Stimulated activated CD4-positive, alpha-beta T cell treated with anti-CD3 and anti-CD28 coated beads, Interleukin-4, amount 100 ng/mL, for 48 hours (primary cell): ENCODE results near the gene IRF1.
"Not testable (repeated sequence)": the region's sequence is repeated elsewhere in the genome, so short reads cannot be mapped to it uniquely, and the experiment has no call there.

Experiments
- DNase-seq, 2 donors: peaks; one replicate each; pipeline ENCODE4 v3.0.0-alpha.2; 2020; ENCODE audit warnings: low read depth in 2 of 2

Gene IRF1, protein sequence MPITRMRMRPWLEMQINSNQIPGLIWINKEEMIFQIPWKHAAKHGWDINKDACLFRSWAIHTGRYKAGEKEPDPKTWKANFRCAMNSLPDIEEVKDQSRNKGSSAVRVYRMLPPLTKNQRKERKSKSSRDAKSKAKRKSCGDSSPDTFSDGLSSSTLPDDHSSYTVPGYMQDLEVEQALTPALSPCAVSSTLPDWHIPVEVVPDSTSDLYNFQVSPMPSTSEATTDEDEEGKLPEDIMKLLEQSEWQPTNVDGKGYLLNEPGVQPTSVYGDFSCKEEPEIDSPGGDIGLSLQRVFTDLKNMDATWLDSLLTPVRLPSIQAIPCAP

GRCh38 chr5:132490484-132491367 is at the start of gene IRF1:
TSS of gene IRF1 (minus strand) at chr5:132490773. CDS start at chr5:132489478, 1,295 bp downstream.
- peak; percentile 97 for DNase-seq

- DNase-seq, result no peak
These were observed 49.6 kb upstream of the IRF1 start for GRCh38 chr5:132540149-132540548.

DNA sequence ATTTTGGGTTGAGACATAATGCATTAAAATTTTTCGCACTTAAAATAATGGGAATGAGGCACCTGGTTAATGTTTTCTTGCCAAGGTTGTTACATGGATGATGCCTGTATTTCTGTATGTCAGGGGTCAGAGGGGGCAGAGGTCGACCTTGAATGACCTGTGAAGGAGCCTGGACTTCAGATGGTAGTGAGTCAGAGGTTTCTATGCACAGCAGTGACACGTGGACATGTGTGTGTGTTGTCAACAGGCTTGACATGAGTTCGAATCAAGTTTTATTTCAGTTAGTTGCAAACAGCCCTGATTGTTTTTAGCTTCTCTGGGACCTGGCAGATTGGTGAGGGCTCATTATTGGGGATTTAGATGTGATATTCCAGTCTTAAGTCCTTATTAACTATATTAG is 49.1 kb upstream of the IRF1 start:
- DNase-seq, result no peak

DNA sequence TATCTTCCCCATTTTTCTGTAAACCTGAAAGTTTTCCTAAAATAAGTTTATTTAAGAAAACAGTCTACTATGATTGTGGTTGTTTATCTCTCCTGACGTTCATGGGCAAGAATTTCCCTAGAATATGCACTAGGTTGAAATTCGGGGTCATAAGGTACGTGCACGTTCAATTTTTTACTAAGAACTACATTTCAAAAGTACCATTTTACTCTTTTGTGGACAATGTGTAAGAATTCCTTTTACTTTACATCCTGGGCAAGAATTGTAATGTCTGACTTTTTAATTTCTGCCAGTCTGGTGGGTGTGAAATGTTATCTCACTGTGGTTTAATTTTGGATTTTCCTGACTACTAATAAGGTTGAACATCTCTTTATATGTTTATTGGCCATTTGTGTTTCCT is 40.4 kb upstream of the IRF1 start:
- DNase-seq, result no peak

- DNase-seq, result no peak
These were observed 38.5 kb upstream of the IRF1 start for GRCh38 chr5:132528866-132529634.

DNA sequence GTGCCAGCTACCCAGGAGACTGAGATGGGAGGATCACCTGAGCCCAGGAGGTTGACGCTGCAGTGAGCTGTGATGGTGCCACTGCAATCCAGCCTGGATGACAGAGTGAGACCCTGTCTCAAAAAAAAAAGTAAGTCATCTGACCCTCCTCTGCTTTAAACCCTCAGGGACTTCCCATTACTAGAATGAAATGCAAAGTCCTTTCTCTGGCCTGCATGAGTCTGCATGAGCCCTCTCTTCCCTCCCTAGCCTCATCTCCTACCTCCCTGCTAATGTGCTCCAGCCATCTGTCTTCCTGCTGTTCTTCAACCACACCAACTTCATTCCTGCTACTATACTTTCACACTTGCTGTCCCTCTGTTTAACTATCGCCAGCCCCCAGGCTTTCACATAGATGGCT is 37.4 kb upstream of the IRF1 start:
- no peak for DNase-seq

- no peak for DNase-seq
These were observed 36.5 kb upstream of the IRF1 start for GRCh38 chr5:132526974-132527564.

- no peak for DNase-seq
These were observed 35.9 kb upstream of the IRF1 start for GRCh38 chr5:132526290-132526973.

DNA sequence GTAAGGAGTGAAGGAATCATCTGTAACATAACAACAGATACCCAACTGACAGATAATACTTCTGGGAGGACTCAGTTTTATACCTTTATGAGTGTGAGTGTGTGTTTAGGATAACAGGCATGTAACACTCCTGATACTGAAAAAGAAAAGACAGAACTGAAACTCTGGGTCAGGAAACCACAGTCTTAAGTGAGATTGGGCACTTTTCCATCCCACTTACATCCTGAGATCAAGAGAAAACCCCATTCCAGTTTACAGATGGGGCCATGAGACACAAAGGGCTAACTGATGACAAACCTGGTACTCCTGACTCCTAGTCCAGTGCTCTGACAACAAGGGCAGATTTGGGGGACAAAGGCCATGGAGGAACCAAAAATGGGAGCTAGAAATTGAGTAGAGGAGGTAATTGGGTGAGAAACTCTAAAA is 34.7 kb upstream of the IRF1 start:
- no peak for DNase-seq

GRCh38 chr5:132524877-132525276 is 34.3 kb upstream of the IRF1 start:
- not testable (repeated sequence) for DNase-seq

GRCh38 chr5:132522067-132522466 is 31.5 kb upstream of the IRF1 start:
- DNase-seq, result not testable (repeated sequence)

DNA sequence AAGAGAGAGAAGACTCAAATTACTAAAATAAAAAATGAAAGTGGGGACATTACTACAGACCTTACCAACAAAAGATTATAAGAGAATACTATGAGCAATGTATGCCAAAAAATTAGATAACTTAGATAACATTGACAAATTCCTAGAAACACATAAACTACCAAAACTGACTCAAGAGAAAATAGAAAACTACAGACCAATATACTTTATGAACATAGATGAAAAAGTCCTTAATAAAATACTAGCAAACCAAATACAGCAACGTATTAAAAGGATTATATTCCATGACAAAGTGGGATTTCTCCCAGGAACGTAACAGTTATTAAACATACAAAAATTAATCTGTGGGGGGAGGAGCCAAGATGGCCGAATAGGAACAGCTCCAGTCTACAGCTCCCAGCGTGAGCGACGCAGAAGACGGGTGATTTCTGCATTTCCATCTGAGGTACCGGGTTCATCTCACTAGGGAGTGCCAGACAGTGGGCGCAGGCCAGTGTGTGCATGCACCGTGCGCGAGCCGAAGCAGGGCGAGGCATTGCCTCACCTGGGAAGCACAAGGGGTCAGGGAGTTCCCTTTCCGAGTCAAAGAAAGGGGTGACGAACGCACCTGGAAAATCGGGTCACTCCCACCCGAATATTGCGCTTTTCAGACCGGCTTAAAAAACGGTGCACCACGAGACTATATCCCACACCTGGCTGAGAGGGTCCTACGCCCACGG is 23.2 kb upstream of the IRF1 start:
- DNase-seq, result not testable (repeated sequence)

GRCh38 chr5:132510076-132510475 is 19.5 kb upstream of the IRF1 start:
- no peak for DNase-seq

DNA sequence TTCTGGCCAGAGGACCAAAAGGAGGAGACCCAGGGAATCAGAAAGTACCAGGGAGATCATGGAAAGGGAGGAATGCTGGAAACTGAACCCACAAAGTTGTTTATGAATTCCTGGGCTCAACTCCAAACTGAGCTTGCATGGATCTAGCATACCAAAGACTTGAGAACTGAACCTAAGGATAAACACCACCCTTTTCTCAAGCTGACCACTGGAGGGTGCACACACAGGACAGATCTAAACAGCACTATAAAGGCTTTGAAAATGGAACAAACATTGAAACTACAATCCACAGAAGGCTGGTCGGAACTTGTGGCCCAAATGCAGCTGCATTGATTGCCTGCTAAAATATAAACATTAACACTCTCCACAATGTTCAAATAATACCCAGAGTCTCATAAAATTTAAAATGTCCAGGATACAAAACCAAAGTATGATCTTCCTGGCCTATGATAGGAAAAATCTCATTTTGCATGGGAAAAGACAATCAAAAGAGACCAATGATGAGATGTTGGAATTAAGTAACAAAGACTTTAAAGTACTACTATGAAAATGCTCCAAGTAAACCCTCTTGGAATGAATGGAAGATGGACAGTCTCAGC is 15.6 kb upstream of the IRF1 start:
- no peak for DNase-seq

- no peak for DNase-seq
These were observed 15.1 kb upstream of the IRF1 start for GRCh38 chr5:132505641-132506040.

- no peak for DNase-seq
These were observed 14.2 kb upstream of the IRF1 start for GRCh38 chr5:132504746-132505145.

GRCh38 chr5:132503244-132503643 is 12.7 kb upstream of the IRF1 start:
- DNase-seq, result no peak

GRCh38 chr5:132501961-132502931 is 11.7 kb upstream of the IRF1 start:
- no peak for DNase-seq

DNA sequence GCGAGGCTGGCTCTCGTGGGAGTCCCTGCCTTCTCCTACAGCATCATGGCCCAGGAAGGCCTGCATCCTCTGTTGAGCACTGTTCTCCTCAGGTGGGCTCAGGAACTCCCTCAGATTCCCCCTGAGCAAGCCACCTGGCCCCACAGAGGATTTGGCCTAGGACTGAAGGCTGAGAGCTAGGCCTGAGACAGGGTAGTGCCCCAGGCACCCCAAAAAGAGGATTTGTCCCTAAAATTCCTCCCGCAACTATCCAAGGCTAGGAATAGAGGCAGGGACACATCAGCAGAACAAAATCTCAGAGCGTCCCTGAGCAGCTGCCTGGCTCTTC is 11.0 kb upstream of the IRF1 start:
- DNase-seq, result no peak
